H7 (cell line): ENCODE results near the gene PRPF31. TPM values are rescaled to one million over a fixed set of nuclear protein-coding genes. Genes with fewer than 3 reads are reported as not detected.
A peak's percentile ranks its signal among the peaks of the same experiment; 100 is the strongest.
"Not testable (repeated sequence)": the region's sequence is repeated elsewhere in the genome, so short reads cannot be mapped to it uniquely, and the experiment has no call there.

Experiments used
- DNase-seq: peaks from one replicate; pipeline ENCODE4 v3.0.0; 2012
- H3K27me3 ChIP-seq: 2 replicates; pipeline ENCODE4 v1.6.0; 2011; ENCODE audit warnings: mild to moderate bottlenecking, low read length; ENCODE audit not compliant: control insufficient read depth, insufficient read depth
- H3K36me3 ChIP-seq: replicated peaks from 2 replicates; pipeline ENCODE4 v1.5.1; 2011; ENCODE audit warnings: low read length; ENCODE audit not compliant: control insufficient read depth, insufficient read depth
- H3K4me3 ChIP-seq: 2 replicates; pipeline ENCODE4 v1.5.1; 2011; ENCODE audit warnings: low read depth, mild to moderate bottlenecking, control low read depth, low read length, moderate library complexity; ENCODE audit not compliant: insufficient read depth
- total RNA-seq: library from RNA; depleted of rRNA; stranded (reverse); fragments of >200 nt; shearing (Covaris generic); gene quantifications from 2 replicates; pipeline ENCODE4 v1.2.3, GENCODE V29; 2014

Gene PRPF31
- total RNA-seq, 1 experiment from 2014 or later: 100 TPM

DNA sequence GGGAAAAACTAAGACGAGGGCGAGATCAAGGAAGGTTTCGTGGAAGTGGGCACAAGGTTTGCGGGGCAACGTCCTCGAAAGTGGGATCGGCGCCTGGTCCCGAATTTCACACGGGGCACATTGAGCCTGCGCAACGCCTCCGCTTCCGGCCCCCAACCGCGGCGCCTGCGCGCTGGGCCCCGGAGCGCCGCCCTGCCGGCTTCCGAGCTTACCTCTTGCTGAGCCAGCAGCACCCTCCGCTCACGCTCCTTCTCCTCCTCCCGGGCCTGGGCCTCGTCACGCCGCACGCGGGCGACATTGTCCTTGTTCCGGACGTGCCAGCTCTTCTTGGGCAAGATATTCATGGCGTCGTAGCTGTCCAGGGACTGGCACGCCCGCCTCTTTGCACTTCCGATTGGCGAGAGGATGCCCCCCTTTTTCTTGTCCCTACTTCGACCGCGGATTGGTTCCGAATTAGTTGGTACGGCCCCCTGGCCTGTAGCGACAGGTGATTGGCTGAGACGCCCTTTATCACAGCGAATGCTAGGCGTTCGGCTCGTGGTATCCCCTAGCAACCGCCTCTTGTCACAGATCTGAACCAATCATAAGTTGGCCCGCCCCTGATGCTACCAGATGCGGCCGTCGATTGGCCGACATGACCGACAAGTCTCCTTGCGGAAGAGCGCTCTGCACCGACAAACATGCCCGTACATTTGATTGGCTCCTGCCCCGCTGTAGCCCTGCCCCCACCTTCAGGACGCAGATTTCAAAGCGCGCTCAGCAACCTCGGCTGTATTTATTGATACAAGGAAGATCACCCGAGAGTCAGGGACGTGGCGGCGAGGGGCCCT, 44.0 kb downstream of the PRPF31 start, which contains the start of gene LENG1:
Gene LENG1 (minus strand): TSS at position 370 of the 830 bp plus-strand sequence. CDS start 26 bp downstream, at position 344.
- Histone ChIP-seq H3K27me3 (peaks cover 15% of the 10 kb centered on the region), H3K4me3 (peak within 1 kb of the TSS; percentile 84)
- peak; percentile 99 for DNase-seq

DNA sequence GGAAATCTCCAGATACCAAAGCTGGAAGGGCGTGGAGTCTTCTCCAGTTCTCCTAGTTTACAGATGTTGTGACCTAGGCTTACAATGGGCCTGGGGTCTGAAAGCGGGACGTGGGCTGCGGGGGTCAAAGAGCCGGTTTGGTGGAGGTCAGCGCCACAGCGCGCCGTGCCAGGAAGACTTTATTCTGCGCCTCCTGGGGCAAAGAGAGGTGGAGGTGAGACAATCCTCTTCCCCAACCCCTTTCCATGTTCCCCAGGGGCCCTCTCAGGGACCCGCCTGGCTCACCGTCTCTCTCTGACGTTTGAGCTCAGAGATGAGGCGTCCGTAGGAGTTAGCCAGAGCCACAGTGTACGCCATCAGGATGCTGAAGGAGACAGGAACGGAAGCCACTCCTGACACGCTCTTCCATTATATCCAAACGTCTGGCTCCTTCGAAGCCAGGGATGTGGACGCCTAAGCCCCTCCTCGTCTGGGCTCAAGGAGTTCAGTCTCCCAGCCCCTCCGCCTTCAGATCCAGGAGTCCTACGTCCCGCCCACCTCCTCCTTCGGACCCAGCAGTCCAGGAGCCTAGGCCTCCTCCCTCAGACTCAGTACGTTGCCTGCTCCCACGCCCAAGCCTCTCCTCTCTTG, 44.7 kb downstream of the PRPF31 start:
- Histone ChIP-seq H3K4me3 (peak overlapping the region; percentile 68), H3K36me3 (peaks cover 8% of the 10 kb centered on the region), H3K27me3 (peaks cover 16% of the 10 kb centered on the region)
- DNase-seq: no peak

More for the DNA sequence above, 44.0 kb downstream of the PRPF31 start, which contains the start of gene LENG1:
- peaks cover 14% of the 10 kb centered on the region for H3K36me3 ChIP-seq

DNA sequence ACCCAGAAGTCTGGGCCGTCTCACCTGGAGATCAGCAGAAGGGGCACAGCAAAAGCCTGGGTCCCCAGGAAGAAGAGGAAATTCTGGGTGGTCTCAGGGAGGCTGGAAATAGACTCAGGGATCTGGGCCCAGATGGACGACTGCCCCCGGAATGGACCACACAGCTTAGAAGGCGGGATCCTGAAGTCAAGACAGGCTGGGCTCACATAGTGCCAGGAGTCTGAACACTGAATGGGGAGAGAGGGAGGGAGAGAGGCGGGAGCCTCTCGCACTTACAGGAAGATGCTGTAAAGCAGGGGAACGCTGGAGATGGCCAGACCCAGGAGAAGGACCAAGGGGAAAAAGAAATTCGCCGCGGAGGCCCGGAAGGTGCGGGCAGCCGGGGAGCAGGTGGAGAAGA, 45.3 kb downstream of the PRPF31 start:
- peaks cover 8% of the 10 kb centered on the region for H3K36me3 ChIP-seq
- peak overlapping the region; percentile 68 for H3K4me3 ChIP-seq
- DNase-seq: no peak
- peaks cover 17% of the 10 kb centered on the region for H3K27me3 ChIP-seq

DNA sequence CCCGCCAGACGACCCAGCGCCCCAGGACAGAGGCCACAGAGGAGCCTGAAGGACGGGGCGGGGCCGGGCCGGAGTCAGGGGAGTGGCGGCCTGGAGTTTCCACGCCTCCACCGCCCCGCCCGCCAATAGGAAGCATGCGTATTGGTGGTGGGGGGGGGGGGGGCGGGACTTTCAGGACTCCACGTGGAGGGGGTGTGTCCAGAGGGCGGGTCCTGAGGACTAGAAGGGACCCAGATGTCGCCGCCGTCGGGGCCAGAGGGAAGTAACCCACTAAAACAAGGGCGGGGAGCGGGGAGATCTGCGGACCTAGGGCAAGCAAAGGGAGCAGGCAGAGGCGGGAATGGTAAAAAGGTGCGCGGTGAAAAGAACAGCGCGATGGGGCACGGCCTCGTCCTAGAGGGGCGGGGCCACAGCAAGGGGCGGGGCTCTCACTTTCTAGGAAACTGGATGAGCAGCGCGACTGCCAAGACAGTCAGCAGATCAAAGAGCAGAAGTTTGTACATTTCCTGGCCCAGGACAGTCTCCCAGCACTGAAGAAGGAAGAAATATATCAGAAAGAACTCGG, 46.8 kb downstream of the PRPF31 start:
- Histone ChIP-seq H3K36me3 (peaks cover 1% of the 10 kb centered on the region; the same call in 1 of the 2 replicates), H3K27me3 (peaks cover 18% of the 10 kb centered on the region), H3K4me3 (peak overlapping the region; percentile 50)
- peak; percentile 97 for DNase-seq

DNA sequence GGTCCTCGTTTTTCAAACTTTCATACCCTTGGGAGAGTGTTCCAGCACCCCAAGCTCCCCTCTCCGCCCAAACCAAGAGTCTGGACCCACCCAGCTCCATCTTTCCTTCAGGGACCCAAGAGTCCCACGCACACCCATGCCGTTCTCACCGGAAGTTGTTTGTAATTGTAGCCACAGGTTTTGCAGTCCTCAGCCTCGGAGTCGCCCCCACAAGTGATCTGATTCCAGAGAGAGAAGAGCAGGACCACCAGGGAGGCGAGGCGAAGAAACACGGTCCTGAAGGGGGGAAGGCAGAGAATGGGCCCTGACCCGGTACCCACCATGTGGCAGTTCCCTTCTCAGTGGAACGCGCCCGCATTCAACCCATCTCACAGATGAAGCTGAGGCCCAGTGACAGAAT, 47.3 kb downstream of the PRPF31 start:
- Histone ChIP-seq H3K27me3 (peaks cover 18% of the 10 kb centered on the region), H3K4me3 (no peak overlapping the region; the same call in 1 of the 2 replicates), H3K36me3 (0 out of 2 replicates have a peak, but pooled peaks cover 1% of the 10 kb centered on the region)
- no peak for DNase-seq

DNA sequence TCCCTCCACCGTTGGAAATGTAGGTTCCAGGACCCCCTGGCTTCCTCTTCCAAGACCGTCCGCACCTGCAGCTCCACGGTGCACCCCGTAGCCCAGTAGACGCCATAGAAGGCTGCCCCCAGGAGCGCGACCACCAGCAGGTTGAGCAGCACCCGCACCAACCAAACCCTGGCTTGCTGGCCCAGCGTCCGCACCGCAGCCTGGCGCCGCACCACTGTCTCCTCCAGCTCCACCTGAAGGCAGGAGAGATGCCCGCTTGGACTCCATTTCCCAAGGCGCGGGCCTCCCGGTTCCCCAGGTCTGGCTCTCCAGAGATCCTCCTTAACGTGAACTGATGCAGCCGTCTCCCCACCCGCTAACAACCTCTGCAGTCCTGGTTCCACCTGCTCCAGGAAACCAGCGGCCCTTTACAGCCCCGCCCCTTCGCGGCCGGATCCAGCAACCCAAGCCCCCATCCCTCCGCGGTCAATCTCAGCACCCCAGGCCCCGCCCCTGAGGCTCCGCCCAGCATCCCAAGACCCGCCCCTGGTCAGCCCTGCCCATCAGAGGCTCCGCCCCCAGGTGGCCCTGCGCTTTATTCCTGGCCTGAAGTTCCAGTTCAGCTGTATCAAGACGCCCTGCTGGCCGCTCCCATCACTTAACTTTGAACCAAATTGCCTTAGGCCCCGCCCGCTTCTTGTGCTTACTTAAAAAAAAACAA, 49.0 kb downstream of the PRPF31 start:
- H3K4me3 ChIP-seq: peak overlapping the region; percentile 43
- peaks cover 18% of the 10 kb centered on the region for H3K27me3 ChIP-seq
- H3K36me3 ChIP-seq: no peaks in the 10 kb centered on the region
- peak; percentile 99 for DNase-seq

DNA sequence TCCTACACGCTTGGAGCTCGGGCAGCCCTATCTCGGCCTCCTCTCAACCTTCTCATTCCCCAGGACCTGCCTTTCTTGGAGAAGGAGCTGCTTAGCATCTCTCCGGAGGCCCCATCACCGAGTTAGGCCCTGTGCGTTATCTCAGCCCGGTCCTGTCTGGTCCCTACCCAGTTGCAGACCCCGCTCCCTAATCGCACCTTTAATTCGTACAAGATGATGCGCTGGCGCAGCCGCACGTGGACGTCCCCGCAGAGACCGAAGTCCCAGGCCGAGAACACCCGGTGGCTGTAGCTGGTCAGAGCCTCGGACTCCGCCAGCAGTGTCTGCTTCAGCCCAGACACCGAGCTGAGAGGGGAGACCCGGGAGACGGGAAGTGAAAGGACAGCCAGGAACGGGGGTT, 49.7 kb downstream of the PRPF31 start:
- no peak for DNase-seq
- Histone ChIP-seq H3K27me3 (peaks cover 18% of the 10 kb centered on the region), H3K4me3 (no peak overlapping the region), H3K36me3 (no peaks in the 10 kb centered on the region)

DNA sequence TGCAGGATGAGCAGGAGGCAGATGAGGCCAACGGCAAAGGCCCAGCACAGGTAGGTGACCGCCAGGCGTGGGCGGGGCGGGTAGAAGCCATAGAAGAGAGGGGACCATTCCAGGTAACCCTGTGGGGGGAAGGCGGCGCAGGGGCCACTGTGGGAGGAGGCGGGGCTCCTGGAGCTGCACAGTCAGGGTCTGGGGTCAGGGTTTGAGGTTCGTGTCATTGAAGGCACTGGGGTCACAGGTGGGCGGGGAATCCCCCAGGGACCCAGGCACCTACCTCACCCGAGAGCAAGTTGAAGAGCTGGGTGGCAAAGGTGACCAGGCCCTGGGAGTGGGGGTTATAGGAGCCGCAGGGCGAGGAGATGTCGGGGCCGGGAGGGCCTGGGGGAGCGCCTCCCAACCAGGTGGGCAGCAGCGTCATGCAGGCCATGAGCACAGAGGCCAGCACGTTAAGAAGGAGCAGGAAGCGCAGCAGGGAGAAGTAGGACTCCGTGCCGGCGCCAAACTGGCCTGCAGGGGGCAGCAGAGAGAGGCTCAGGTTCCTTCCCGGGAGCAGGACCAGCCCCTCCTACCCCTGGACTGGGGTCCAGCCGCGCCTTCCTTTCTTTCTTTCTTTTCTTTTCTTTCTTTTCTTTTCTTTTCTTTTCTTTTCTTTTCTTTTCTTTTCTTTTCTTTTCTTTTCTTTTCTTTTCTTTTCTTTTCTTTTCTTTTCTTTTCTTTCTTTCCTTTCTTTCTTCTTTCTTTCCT, 52.8 kb downstream of the PRPF31 start:
- H3K4me3 ChIP-seq: no peak overlapping the region
- no peaks in the 10 kb centered on the region for H3K36me3 ChIP-seq
- peaks cover 13% of the 10 kb centered on the region for H3K27me3 ChIP-seq
- DNase-seq: peak; percentile 97

DNA sequence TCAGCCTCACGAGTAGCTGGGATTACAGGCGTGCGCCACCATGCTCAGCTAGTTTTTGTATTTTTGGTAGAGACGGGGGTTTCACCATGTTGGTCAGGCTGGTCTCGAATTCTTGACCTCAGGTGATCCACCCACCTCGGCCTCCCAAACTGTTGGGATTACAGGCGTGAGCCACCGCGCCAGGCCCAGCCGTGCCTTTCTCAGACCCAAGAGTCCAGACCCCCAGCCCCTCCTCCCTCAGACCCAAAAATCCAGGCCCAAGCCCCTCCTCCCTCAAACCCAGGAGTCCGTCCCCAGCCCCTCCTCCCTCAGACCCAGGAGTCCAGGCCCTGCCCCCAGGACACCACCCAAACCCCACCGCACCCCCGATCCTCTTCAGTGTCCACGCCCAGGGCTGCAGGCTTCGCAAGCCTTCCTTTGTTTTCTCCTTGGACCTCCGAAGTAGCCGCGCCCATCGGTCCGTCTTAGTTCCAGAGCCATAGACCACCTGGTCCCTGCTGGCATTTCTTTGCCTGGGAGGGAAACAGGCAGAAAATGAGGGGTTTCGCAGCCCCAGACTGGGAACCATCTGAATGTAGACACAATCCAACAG, 53.7 kb downstream of the PRPF31 start:
- H3K4me3 ChIP-seq: no peak overlapping the region
- no peak for DNase-seq
- peaks cover 6% of the 10 kb centered on the region; the same call in 1 of the 2 replicates for H3K27me3 ChIP-seq
- no peaks in the 10 kb centered on the region for H3K36me3 ChIP-seq

DNA sequence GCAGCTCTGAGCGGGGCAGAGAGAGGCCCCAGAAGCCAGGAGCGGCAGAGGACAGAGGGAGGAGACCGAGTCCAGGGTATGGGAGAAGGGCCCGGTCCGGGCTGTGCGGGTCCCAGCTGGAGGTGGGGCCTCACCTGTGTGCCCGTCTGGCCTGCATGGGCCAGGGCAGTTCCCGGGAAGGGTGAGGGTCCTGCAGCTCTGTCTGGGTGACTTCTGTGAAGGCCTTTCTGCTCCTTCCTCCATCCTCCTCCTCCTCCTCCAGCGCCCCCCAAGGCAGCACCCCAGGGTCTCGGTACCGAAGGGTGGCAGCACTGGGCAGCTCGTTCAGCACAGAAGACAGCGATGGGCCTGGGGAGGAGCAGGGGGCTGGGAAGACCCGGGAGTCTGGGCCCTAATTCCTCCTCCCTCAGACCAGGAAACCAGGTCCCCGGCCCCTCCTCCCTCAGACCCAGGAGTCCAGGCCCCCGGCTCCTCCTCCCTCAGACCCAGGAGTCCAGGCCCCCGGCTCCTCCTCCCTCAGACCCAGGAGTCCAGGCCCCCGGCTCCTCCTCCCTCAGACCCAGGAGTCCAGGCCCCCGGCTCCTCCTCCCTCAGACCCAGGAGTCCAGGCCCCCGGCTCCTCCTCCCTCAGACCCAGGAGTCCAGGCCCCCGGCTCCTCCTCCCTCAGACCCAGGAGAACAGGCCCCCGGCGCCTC, 56.3 kb downstream of the PRPF31 start:
- DNase-seq: peak; percentile 42
- H3K4me3 ChIP-seq, H3K36me3 ChIP-seq, H3K27me3 ChIP-seq: not testable (repeated sequence)

DNA sequence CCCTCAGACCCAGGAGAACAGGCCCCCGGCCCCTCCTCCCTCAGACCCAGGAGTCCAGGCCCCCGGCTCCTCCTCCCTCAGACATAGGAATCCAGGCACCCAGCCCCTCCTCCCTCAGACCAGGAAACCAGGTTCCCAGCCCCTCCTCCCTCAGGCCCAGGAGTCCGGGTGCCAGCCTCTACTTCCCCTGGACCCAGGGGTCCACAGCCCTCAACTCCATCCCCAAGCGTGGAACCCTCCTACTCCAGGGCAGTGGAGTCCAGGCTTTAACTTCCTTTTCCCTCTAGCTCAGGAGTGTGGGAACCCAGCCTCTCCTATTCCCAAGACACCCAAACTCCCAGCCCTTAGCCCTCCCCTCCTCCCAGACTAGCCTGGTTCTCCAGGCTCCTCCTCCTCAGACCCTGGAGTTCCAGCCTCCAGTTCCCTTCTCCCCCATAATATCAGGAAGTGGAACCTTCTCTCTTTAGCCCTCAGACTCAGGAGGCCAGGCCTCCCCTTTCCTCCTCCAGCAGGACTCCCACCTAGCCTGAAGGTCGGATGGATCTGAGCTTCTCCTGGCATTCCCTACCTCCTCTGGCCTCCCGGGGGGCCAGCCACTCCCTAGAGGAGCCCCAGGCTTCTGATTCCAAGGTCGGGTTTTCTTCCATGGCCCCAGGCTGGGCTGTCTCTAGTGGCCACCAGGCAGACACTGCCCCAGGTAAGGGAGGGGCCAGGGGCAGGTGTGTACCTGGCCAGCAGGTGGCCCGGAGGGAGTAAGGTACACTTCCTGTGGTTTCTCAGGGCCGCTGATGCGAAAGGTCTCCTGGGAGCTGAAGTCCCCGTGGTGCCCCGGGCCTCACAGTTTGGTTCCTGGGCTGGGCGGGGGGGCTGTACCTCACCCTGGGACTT, 57.2 kb downstream of the PRPF31 start, which contains the start of gene TMC4:
Gene TMC4 (minus strand): TSS at position 690 of the 888 bp plus-strand sequence. CDS start 43 bp downstream, at position 647.
- Histone ChIP-seq H3K27me3 (no peaks in the 10 kb centered on the region), H3K4me3 (peak within 1 kb of the TSS; percentile 51), H3K36me3 (peaks cover 1% of the 10 kb centered on the region; the same call in 1 of the 2 replicates)
- DNase-seq: peak; percentile 95

DNA sequence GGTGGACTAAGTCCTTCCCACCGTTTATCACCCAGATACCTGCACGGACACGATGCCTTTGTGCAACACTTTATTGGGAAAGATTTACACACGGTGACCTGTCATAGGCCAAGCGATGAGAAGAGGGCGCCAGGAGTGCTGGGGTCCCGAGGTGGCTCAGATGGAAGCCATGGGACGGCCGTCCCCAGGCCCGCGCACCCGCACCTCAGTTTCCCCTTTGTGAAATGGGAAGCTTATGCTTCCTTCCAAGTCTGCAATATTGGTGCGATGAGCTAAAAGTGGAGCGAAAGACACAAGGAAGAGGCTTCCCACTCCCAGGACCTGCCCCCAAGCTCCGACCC, 57.8 kb downstream of the PRPF31 start:
- no peaks in the 10 kb centered on the region for H3K27me3 ChIP-seq
- H3K4me3 ChIP-seq: peak overlapping the region; percentile 19
- H3K36me3 ChIP-seq: peaks cover 1% of the 10 kb centered on the region; the same call in 1 of the 2 replicates
- DNase-seq: peak; percentile 50
